SKM-1 treated with dmso at 0.1 percent for 144 hours (cell line): ENCODE results near the gene OR10W1.

Source experiments
- DNase-seq: peaks from one replicate; lab custom pipeline; 2025; ENCODE audit not compliant: unreplicated experiment; lab: John Stamatoyannopoulos, UW

Gene OR10W1, protein sequence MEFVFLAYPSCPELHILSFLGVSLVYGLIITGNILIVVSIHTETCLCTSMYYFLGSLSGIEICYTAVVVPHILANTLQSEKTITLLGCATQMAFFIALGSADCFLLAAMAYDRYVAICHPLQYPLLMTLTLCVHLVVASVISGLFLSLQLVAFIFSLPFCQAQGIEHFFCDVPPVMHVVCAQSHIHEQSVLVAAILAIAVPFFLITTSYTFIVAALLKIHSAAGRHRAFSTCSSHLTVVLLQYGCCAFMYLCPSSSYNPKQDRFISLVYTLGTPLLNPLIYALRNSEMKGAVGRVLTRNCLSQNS

DNA sequence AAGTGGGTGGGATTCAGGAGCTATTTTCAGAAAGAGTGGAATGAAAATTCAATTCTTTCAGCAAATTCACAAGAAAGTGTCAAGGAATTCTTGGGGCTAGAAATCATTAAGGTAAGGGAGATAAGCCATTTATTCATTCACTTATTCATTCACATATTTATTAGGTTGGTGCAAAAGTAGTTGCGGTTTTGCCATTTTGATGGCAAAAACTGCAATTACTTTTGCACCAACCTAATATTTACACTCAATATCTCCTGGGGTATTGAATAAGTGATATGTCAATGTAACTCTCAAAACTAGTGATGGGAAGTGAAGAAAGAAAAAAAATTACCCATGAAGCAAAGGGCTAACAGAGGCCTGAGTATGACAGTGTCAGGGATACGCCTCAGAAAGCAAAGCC lies at the start of gene OR10W1:
TSS of gene OR10W1 (minus strand) at position 119 of the 400 bp plus-strand sequence. CDS start 402 bp downstream, outside the sequence.
- no peak for DNase-seq

DNA sequence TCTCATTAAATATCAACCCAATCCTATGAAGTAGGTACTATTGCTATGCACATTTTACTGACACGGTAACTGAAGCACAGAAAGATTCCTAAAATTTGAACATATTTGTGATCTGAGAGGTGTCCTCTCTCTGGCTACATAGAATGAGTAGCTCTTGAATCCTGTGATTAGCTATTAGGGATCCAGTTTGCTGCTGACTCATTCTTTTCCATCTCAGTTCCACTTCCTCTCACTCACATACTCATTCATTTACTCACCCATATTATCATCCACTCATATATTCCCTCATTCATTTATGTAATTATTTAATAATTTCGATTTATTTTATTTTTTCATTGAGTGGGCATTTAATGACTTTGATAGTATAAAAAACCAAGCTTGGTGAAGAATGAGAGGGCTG lies 48.1 kb upstream of the OR10W1 start:
- no peak for DNase-seq

DNA sequence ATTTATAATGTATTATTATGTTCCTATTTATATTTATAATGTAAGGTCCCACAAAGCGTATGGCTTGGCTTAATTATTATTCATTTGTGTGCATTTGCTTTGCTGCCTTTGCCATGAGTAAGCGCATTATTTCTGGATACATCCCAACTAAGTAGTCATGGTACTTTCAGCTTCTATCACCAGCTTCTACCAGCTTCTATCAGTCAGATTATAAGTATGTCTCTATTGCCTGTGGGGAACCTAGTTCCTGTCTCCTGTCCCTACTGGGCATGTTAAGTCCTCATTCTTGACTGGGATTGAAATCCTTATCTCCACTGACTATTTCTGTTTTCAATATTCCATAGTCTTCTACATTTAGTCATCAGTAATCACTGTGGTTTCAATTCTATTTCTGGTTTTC lies 33.5 kb upstream of the OR10W1 start:
- no peak for DNase-seq

DNA sequence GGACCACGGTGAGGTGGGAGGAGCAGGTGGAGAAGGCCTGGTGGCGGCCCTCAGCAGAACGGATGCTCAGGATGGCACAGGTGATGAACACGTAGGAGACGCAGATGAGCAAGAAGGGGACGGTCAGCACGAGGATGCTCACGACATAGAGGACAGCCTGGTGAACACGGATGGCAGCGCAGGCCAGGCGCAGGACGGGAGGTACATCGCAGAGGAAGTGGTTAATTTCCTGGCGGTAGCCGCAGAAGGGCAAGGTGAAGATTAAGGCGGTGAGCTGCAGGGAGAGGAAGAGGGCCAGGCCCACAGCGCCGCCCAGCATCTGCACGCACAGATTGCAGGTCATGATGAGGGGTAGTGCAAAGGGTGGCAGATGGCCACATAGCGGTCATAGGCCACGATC lies 24.0 kb upstream of the OR10W1 start:
- no peak for DNase-seq

DNA sequence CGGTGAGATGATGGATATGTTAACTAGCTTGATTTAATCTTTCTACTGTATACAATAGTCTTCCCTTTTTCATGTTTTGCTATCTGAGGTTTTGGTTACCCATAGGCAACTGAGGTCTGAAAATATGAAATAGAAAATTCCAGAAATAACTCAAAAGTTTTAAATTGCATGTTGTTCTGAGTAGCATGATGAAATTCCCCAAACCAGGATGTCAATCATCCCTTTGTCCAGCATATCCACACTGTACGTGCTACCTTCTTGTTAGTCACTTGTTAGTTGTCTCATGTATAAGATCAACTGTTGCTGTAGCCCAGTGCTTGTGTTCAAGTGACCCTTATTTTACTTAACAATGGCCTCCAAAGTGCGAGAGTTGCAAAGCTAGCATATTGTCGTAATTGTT lies 21.2 kb upstream of the OR10W1 start:
- no peak for DNase-seq

DNA sequence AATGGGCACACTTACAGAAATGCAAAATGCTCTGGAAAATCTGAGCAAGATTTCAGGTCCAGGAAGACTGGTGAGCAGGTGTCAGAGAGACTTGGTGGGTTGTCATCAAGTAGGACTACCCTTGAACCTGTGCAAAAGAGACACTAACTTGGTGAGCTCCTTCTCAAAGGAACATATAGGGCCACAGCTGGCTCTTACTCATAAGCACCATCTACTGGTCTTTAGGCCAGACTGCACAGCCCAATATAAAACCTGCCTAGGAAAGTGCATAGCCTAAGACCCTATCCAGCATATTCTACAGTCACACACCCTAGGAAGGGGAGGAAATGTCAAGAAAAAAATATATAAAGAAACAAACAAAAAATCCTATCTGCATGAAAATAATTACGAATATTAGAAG lies 18.2 kb upstream of the OR10W1 start:
- DNase-seq, result peak; percentile 42

DNA sequence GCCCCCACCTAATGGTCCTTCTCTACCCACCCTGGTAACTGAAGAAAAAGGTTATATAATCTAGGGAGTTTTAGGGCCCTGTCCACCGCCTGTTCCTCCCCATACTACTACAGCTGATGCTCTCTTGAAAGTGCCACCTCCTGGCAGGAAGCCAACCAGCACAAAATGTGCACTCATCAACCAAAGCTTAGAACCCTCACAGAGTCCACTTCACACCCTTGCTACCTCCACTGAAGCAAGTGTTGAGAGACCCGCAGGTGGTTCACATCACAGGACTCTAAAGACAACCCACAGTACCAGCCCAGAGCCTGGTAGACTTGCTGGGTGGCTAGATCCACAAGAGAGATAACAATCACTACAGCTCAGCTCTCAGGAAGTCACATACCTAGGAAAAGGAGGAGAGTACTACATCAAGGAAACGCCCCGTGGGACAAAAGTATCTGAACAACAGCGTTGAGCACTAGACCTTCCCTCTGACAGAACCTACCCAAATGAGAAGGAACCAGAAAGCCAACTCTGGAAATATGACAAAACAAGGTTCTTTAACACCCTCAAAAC lies 17.5 kb upstream of the OR10W1 start:
- DNase-seq, result no peak

DNA sequence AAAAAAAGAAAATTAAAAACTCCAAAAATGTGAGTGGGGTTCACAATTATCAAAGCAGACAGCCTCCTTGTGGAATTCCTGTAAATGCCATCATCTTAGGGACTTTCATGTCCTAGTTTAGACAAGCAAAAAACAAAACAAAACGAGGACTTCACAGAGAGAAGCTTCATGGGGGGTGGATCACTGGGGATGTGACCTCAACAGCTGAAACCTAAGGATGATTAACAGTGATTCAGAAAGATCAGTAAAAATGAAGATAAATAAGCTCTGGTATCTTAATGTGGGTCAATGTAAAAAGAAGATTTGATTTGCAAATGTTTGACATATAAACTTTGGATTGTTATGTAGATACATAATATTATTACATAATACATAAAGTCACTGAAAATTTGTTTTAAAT lies 8.1 kb upstream of the OR10W1 start:
- no peak for DNase-seq

DNA sequence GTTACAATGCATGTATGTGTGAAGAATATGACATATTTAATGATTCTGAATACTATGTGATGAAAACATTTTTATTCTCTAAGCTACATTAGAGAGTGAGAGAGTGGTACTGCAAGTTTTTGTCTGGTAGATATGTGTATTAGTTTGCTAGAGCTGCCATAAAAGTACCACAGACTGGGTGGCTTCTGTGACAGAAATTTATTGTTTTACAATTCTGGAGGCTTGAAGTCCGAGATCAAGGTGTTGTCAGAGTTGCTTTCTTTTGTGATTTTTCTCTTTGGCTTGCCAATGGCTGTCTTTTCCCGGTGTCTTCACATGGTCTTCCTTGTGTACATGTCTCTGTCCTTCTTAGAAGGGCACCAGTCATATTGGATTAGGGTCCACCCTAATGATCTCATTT lies 6.9 kb upstream of the OR10W1 start:
- DNase-seq, result no peak

DNA sequence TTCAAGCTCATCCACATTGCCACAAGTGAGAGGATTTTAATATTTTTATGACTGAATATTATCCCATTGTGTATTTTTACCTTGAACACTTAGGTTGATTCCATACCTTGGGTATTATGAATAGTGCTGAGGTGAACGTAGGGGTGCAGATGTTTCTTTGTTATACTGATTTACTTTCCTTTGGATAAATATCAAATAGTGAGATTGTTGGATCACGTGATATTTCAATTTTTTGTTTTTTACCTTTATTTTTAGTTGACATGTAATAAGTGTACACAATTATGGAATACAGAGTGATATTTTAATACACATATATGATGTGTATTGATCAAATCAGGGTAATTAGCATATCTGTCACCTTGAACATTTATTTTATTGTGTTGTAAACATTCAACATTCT lies 8.1 kb downstream of the OR10W1 start:
- no peak for DNase-seq

DNA sequence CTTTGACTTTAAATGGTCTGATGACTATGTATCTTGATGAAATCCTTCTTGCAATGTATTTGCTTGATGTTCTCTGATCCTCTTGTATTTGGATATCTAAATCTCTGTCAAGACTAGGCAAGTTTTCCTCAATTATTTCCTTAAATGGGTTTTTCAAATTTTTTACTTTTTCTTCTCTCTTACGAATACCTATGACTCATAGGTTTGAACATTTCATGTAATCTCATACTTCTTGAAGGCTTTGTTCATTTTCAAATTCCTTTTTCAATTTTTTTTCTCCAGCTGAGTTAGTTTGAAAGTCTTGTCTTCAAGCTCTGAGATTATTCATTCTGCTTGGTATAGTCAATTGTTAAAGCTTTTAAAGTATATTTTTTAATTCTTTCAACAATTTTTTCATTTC lies 13.1 kb downstream of the OR10W1 start:
- DNase-seq, result no peak

DNA sequence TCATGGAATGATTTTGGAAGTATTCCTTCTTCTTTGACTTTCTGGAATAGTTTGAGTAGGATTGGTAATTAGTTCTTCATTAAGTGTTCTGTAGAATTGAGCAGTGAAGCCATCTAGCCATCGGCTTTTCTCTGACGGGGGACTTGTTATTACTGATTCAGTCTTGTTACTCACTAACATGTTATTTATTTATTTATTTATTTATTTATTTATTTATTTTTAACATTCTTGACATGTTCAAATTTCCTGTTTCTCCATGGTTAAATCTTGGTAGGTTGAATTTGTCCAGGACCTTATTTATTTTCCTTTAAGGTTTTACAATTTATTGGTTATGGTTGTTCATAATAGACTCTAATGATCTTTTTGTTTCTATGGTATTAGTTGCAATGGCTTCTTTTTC lies 24.1 kb downstream of the OR10W1 start:
- DNase-seq, result no peak

DNA sequence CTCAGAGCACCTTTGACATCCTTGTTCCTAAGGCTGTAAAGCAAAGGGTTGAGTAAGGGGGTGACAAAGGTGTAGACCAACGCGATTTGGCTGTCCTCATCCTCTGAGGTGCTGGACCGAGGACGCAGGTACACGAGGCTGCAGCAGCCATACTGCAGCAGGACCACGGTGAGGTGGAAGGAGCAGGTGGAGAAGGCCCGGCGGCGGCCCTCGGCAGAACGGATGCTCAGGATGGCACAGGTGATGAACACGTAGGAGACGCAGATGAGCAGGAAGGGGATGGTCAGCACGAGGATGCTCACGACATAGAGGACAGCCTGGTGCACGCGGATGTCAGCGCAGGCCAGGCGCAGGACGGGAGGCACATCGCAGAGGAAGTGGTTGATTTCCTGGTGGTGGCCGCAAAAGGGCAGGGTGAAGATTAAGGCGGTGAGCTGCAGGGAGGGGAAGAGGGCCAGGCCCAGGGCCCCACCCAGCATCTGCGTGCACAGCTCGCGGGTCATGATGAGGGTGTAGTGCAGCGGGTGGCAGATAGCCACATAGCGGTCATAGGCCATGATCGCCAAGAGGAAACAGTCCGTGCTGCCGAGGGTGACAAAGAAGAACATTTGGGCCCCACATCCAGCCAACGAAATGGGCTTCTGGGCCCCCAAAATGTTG lies 40.0 kb downstream of the OR10W1 start:
- no peak for DNase-seq

DNA sequence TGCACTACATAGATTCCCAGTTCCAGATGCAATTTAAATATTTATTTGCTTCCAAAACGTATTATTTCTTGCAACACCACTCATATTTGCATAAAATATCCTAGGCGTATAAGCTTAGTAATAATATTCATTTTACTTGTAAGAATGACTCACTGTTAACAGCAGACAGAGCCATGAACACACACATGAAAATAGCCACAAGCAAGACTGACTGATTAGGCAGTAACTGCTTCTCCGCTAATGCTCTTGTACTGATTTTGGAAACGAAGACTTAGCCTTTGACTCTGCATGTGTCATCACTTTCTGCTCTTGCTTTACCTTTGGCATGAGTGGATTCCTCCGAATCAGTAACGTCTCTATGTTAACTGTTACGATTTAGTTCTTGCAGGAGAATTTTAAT lies 45.3 kb downstream of the OR10W1 start:
- DNase-seq, result no peak
